Smooth muscle cell (in vitro differentiated cells): Measurements from ENCODE around the gene TSPAN15. TPM values are rescaled to one million over a fixed set of nuclear protein-coding genes. Genes with fewer than 3 reads are reported as not detected.
A peak's percentile ranks its signal among the peaks of the same experiment; 100 is the strongest.

Experiments
- DNase-seq: peaks from one replicate; lab custom pipeline; 2025; ENCODE audit not compliant: unreplicated experiment; lab: John Stamatoyannopoulos, UW
- H2AFZ ChIP-seq: fragments of 200-600 bp; sonication (generic); 2 replicates; pipeline ENCODE4 v1.6.0; 2016; ENCODE audit warnings: antibody characterized with exemption, low read depth, mild to moderate bottlenecking
- H3F3A ChIP-seq: fragments of 200-600 bp; sonication (generic); 2 replicates; pipeline ENCODE4 v1.6.0; 2017; ENCODE audit warnings: antibody characterized with exemption, low read depth
- H3K27ac ChIP-seq: fragments of 200-600 bp; sonication (generic); 2 replicates; pipeline ENCODE4 v1.5.1; 2016; ENCODE audit warnings: low read depth, mild to moderate bottlenecking
- H3K27me3 ChIP-seq: fragments of 200-600 bp; sonication (generic); 2 replicates; pipeline ENCODE4 v1.6.1; 2016; ENCODE audit warnings: low read depth, mild to moderate bottlenecking
- H3K36me3 ChIP-seq: fragments of 200-600 bp; sonication (generic); 2 replicates; pipeline ENCODE4 v1.5.1; 2016; ENCODE audit warnings: low read depth
- H3K4me1 ChIP-seq: fragments of 200-600 bp; sonication (generic); 2 replicates; pipeline ENCODE4 v1.5.1; 2016; ENCODE audit warnings: low read depth
- H3K4me2 ChIP-seq: fragments of 200-600 bp; sonication (generic); 2 replicates; pipeline ENCODE4 v1.6.0; 2016; ENCODE audit warnings: mild to moderate bottlenecking
- H3K4me3 ChIP-seq: fragments of 200-600 bp; sonication (generic); 2 replicates; pipeline ENCODE4 v1.5.1; 2016; ENCODE audit warnings: mild to moderate bottlenecking
- H3K79me2 ChIP-seq: fragments of 200-600 bp; sonication (generic); 2 replicates; pipeline ENCODE4 v1.6.0; 2016; ENCODE audit warnings: low read depth, mild to moderate bottlenecking
- H3K9ac ChIP-seq: fragments of 200-600 bp; sonication (generic); 2 replicates; pipeline ENCODE4 v1.6.0; 2016; ENCODE audit warnings: low read depth
- H3K9me3 ChIP-seq: fragments of 200-600 bp; sonication (generic); replicated peaks from 2 replicates; pipeline ENCODE4 v1.5.1; 2016; ENCODE audit warnings: low read depth
- H4K20me1 ChIP-seq: fragments of 200-600 bp; sonication (generic); 2 replicates; pipeline ENCODE4 v1.6.0; 2016; ENCODE audit warnings: low read depth
- CTCF ChIP-seq: fragments of 200-600 bp; sonication (generic); IDR thresholded peaks from 2 replicates; pipeline ENCODE4 v1.5.1; 2017; ENCODE audit warnings: borderline replicate concordance, mild to moderate bottlenecking, antibody characterized with exemption; ENCODE audit not compliant: insufficient read depth, poor library complexity, severe bottlenecking
- WGBS: methylation state at CpG from one replicate; pipeline ENCODE4 v1.1.7; 2016; ENCODE audit warnings: low lambda C conversion rate; 5-methylcytosine and 5-hydroxymethylcytosine counted together
- polyA plus RNA-seq: library from polyadenylated mRNA; unstranded; fragments of >200 nt; fragmentation: Nextera tagmentation; extraction: Ambion mirVana; gene quantifications from 2 replicates; pipeline ENCODE4 v1.2.1, GENCODE V29; 2016
- total RNA-seq: library from RNA; depleted of rRNA; stranded (reverse); fragments of >200 nt; gene quantifications from 2 replicates; pipeline ENCODE4 v1.2.3, GENCODE V29; 2014

The TSPAN15 gene
- total and polyA plus RNA-seq, 2 experiments from 2014 or later: 113 to 249 TPM

- Histone ChIP-seq H3K27ac (peak overlapping the region; percentile 97), H3K36me3 (no peaks in the 10 kb centered on the region), H4K20me1 (no peaks in the 10 kb centered on the region), H2AFZ (no peak overlapping the region), H3K9ac (peak overlapping the region; percentile 68), H3K4me2 (peak overlapping the region; percentile 48), H3K79me2 (peaks cover 43% of the 10 kb centered on the region), H3F3A (peaks cover 33% of the 10 kb centered on the region), H3K4me3 (no peak overlapping the region), H3K4me1 (peaks cover 18% of the 10 kb centered on the region), H3K27me3 (no peaks in the 10 kb centered on the region), H3K9me3 (no peaks in the 10 kb centered on the region)
- 17% methylated on average over 6 of the region's 6 CpGs for WGBS
- no peak for TF ChIP-seq CTCF
- DNase-seq: no peak
Observed at GRCh38 chr10:69481305-69481704, 30.0 kb downstream of the TSPAN15 start.

GRCh38 chr10:69481811-69482524 lies 30.7 kb downstream of the TSPAN15 start:
- H3K27me3 ChIP-seq: no peaks in the 10 kb centered on the region
- peaks cover 27% of the 10 kb centered on the region for H3F3A ChIP-seq
- no peak for TF ChIP-seq CTCF
- DNase-seq: no peak
- no peaks in the 10 kb centered on the region for H3K36me3 ChIP-seq
- peak overlapping the region; percentile 97 for H3K27ac ChIP-seq
- no peak overlapping the region for H3K4me3 ChIP-seq
- no peak overlapping the region for H2AFZ ChIP-seq
- no peaks in the 10 kb centered on the region for H3K9me3 ChIP-seq
- 86% methylated on average over 4 of the region's 4 CpGs for WGBS
- peak overlapping the region; percentile 68 for H3K9ac ChIP-seq
- peak overlapping the region; percentile 48 for H3K4me2 ChIP-seq
- H3K79me2 ChIP-seq: peaks cover 37% of the 10 kb centered on the region
- H4K20me1 ChIP-seq: no peaks in the 10 kb centered on the region
- peaks cover 18% of the 10 kb centered on the region for H3K4me1 ChIP-seq

- WGBS: 33% methylated on average over 5 of the region's 5 CpGs
- Histone ChIP-seq H3K4me3 (no peak overlapping the region), H3F3A (peaks cover 21% of the 10 kb centered on the region), H3K9me3 (no peaks in the 10 kb centered on the region), H3K4me1 (peaks cover 17% of the 10 kb centered on the region), H3K79me2 (peaks cover 29% of the 10 kb centered on the region), H3K27me3 (no peaks in the 10 kb centered on the region), H2AFZ (no peak overlapping the region), H3K36me3 (peaks cover 5% of the 10 kb centered on the region), H3K4me2 (peak overlapping the region; percentile 34), H3K27ac (peak overlapping the region; percentile 97), H3K9ac (no peak overlapping the region), H4K20me1 (no peaks in the 10 kb centered on the region)
- DNase-seq: no peak
- TF ChIP-seq CTCF: no peak
Observed at GRCh38 chr10:69483963-69484362, 32.7 kb downstream of the TSPAN15 start.

- no peak overlapping the region for H2AFZ ChIP-seq
- no peak for TF ChIP-seq CTCF
Observed at GRCh38 chr10:69484736-69485135, 33.5 kb downstream of the TSPAN15 start.

More at GRCh38 chr10:69484736-69485135, 33.5 kb downstream of the TSPAN15 start:
- 83% methylated on average over 7 of the region's 7 CpGs for WGBS
- Histone ChIP-seq H3K4me3 (no peak overlapping the region), H3K79me2 (peaks cover 29% of the 10 kb centered on the region), H3K27ac (peak overlapping the region; percentile 97), H3K36me3 (peaks cover 5% of the 10 kb centered on the region), H3K27me3 (no peaks in the 10 kb centered on the region), H3K4me2 (peak overlapping the region; percentile 15), H3K4me1 (peaks cover 13% of the 10 kb centered on the region), H3K9me3 (no peaks in the 10 kb centered on the region), H3F3A (peaks cover 18% of the 10 kb centered on the region), H3K9ac (no peak overlapping the region), H4K20me1 (no peaks in the 10 kb centered on the region)
- no peak for DNase-seq
